ENCODE results near the gene LEF1.

Gene LEF1

GRCh38 chr4:108168671-108169523 lies at the start of gene LEF1:
TSS of gene LEF1 (minus strand) at chr4:108168932. CDS start at chr4:108167767, 1,165 bp downstream.
- no peak for DNase-seq (ENCODE audit: low read depth)

GRCh38 chr4:108216510-108216909 lies 47.8 kb upstream of the LEF1 start:
- DNase-seq (ENCODE audit: low read depth): no peak

GRCh38 chr4:108215055-108215454 lies 46.3 kb upstream of the LEF1 start:
- DNase-seq (ENCODE audit: low read depth): no peak

- DNase-seq (ENCODE audit: low read depth): no peak
Observed at GRCh38 chr4:108213723-108214122, 45.0 kb upstream of the LEF1 start.

- no peak for DNase-seq (ENCODE audit: low read depth)
Observed at GRCh38 chr4:108213308-108213707, 44.6 kb upstream of the LEF1 start.

GRCh38 chr4:108210989-108211835 lies 42.5 kb upstream of the LEF1 start:
- peak; percentile 15 for DNase-seq (ENCODE audit: low read depth)

GRCh38 chr4:108209489-108209888 lies 40.8 kb upstream of the LEF1 start:
- no peak for DNase-seq (ENCODE audit: low read depth)

GRCh38 chr4:108205859-108206258 lies 37.1 kb upstream of the LEF1 start:
- no peak for DNase-seq (ENCODE audit: low read depth)

- no peak for DNase-seq (ENCODE audit: low read depth)
Observed at GRCh38 chr4:108204518-108204917, 35.8 kb upstream of the LEF1 start.

GRCh38 chr4:108203377-108203776 lies 34.6 kb upstream of the LEF1 start:
- DNase-seq (ENCODE audit: low read depth): no peak

GRCh38 chr4:108201774-108202173 lies 33.0 kb upstream of the LEF1 start:
- no peak for DNase-seq (ENCODE audit: low read depth)

- no peak for DNase-seq (ENCODE audit: low read depth)
Observed at GRCh38 chr4:108199881-108200280, 31.1 kb upstream of the LEF1 start.

- peak; percentile 60 for DNase-seq (ENCODE audit: low read depth)
Observed at GRCh38 chr4:108193886-108194672, 25.3 kb upstream of the LEF1 start.

- no peak for DNase-seq (ENCODE audit: low read depth)
Observed at GRCh38 chr4:108192935-108193334, 24.2 kb upstream of the LEF1 start.

- DNase-seq (ENCODE audit: low read depth): no peak
Observed at GRCh38 chr4:108192056-108192455, 23.3 kb upstream of the LEF1 start.

GRCh38 chr4:108191269-108191914 lies 22.7 kb upstream of the LEF1 start:
- no peak for DNase-seq (ENCODE audit: low read depth)

- no peak for DNase-seq (ENCODE audit: low read depth)
Observed at GRCh38 chr4:108188770-108189169, 20.0 kb upstream of the LEF1 start.

GRCh38 chr4:108185252-108185651 lies 16.5 kb upstream of the LEF1 start:
- DNase-seq (ENCODE audit: low read depth): no peak

- no peak for DNase-seq (ENCODE audit: low read depth)
Observed at GRCh38 chr4:108184453-108185049, 15.8 kb upstream of the LEF1 start.

GRCh38 chr4:108181704-108182103 lies 13.0 kb upstream of the LEF1 start:
- DNase-seq (ENCODE audit: low read depth): no peak

GRCh38 chr4:108180513-108180912 lies 11.8 kb upstream of the LEF1 start:
- no peak for DNase-seq (ENCODE audit: low read depth)
